H9 (cell line): ENCODE results near the gene CPT1B. TPM values are rescaled to one million over a fixed set of nuclear protein-coding genes. Genes with fewer than 3 reads are reported as not detected.
"Not testable (repeated sequence)": the region's sequence is repeated elsewhere in the genome, so short reads cannot be mapped to it uniquely, and the experiment has no call there.

Source experiments
- DNase-seq: peaks from one replicate; pipeline ENCODE4 v3.0.0-alpha.2; 2017
- H2AFZ ChIP-seq: one replicate; pipeline ENCODE4 v1.6.1; 2013; ENCODE audit warnings: mild to moderate bottlenecking, low read length, control low read depth, moderate library complexity
- H2AK5ac ChIP-seq: 2 replicates; pipeline ENCODE4 v1.6.1; 2013; ENCODE audit warnings: low read length, control low read depth, mixed read lengths; ENCODE audit not compliant: insufficient read length
- H2BK120ac ChIP-seq: one replicate; pipeline ENCODE4 v1.6.1; 2013; ENCODE audit warnings: low read depth, mild to moderate bottlenecking, low read length, control low read depth, inconsistent platforms; ENCODE audit not compliant: poor library complexity, severe bottlenecking
- H2BK12ac ChIP-seq: 2 replicates; pipeline ENCODE4 v1.6.1; 2013; ENCODE audit warnings: low read length, control low read depth, mixed read lengths, low read depth; ENCODE audit not compliant: insufficient read length
- H2BK15ac ChIP-seq: 2 replicates; pipeline ENCODE4 v1.6.1; 2013; ENCODE audit warnings: low read depth, low read length, control low read depth
- H2BK20ac ChIP-seq: one replicate; pipeline ENCODE4 v1.6.1; 2013; ENCODE audit warnings: low read depth, mild to moderate bottlenecking, low read length, control low read depth, inconsistent platforms; ENCODE audit not compliant: poor library complexity, severe bottlenecking
- H2BK5ac ChIP-seq: 2 replicates; pipeline ENCODE4 v1.6.1; 2013; ENCODE audit warnings: low read length, control low read depth, mixed read lengths; ENCODE audit not compliant: insufficient read length
- H3K14ac ChIP-seq: 2 replicates; pipeline ENCODE4 v1.6.1; 2013; ENCODE audit warnings: low read length, control low read depth; ENCODE audit not compliant: insufficient read depth
- H3K18ac ChIP-seq: 2 replicates; pipeline ENCODE4 v1.6.1; 2013; ENCODE audit warnings: low read depth, mild to moderate bottlenecking, mixed read lengths, low read length, control low read depth; ENCODE audit not compliant: insufficient read length
- H3K23ac ChIP-seq: 2 replicates; pipeline ENCODE4 v1.6.1; 2013; ENCODE audit warnings: low read length, control low read depth, mixed read lengths, low read depth; ENCODE audit not compliant: insufficient read length
- H3K23me2 ChIP-seq: 2 replicates; pipeline ENCODE4 v1.6.1; 2013; ENCODE audit warnings: low read depth, mild to moderate bottlenecking, mixed read lengths, low read length, control low read depth; ENCODE audit not compliant: insufficient read length, poor library complexity, severe bottlenecking
- H3K27ac ChIP-seq: 2 replicates; pipeline ENCODE4 v1.5.1; 2013; ENCODE audit warnings: low read length, control low read depth, mixed read lengths, low read depth; ENCODE audit not compliant: insufficient read length
- H3K27me3 ChIP-seq: 2 replicates; pipeline ENCODE4 v1.6.1; 2013; ENCODE audit warnings: low read length, control low read depth, inconsistent platforms; ENCODE audit not compliant: insufficient read depth
- H3K4ac ChIP-seq: 2 replicates; pipeline ENCODE4 v1.6.1; 2013; ENCODE audit warnings: low read depth, mild to moderate bottlenecking, control low read depth, inconsistent platforms, low read length, moderate library complexity
- H3K4me1 ChIP-seq: 2 replicates; pipeline ENCODE4 v1.6.1; 2013; ENCODE audit warnings: low read length, control low read depth, inconsistent platforms; ENCODE audit not compliant: insufficient read depth
- H3K4me2 ChIP-seq: 2 replicates; pipeline ENCODE4 v1.6.1; 2013; ENCODE audit warnings: low read length, control low read depth, mixed read lengths; ENCODE audit not compliant: insufficient read length, insufficient read depth
- H3K56ac ChIP-seq: 2 replicates; pipeline ENCODE4 v1.6.1; 2013; ENCODE audit warnings: low read depth, mild to moderate bottlenecking, mixed read lengths, low read length, control low read depth; ENCODE audit not compliant: insufficient read length
- H3K79me1 ChIP-seq: 2 replicates; pipeline ENCODE4 v1.6.1; 2013; ENCODE audit warnings: low read depth, mild to moderate bottlenecking, moderate library complexity, low read length, control low read depth, inconsistent platforms; ENCODE audit not compliant: insufficient read depth, poor library complexity, severe bottlenecking
- H3K79me2 ChIP-seq: 2 replicates; pipeline ENCODE4 v1.6.1; 2013; ENCODE audit warnings: low read length, control low read depth, inconsistent platforms; ENCODE audit not compliant: insufficient read depth
- H3K9ac ChIP-seq: 2 replicates; pipeline ENCODE4 v1.6.1; 2013; ENCODE audit warnings: low read length, control low read depth, mixed read lengths; ENCODE audit not compliant: insufficient read length; ENCODE audit errors: extremely low read depth
- H3K9me3 ChIP-seq: one replicate; pipeline ENCODE4 v1.6.1; 2013; ENCODE audit warnings: low read depth, low read length, inconsistent platforms; ENCODE audit not compliant: control insufficient read depth
- H3T11ph ChIP-seq: one replicate; pipeline ENCODE4 v1.6.1; 2013; ENCODE audit warnings: mild to moderate bottlenecking, low read length, control low read depth, inconsistent platforms
- H4K20me1 ChIP-seq: one replicate; pipeline ENCODE4 v1.6.1; 2013; ENCODE audit not compliant: control insufficient read depth, insufficient read length, insufficient read depth
- H4K5ac ChIP-seq: 2 replicates; pipeline ENCODE4 v1.6.1; 2013; ENCODE audit warnings: low read depth, mild to moderate bottlenecking, mixed read lengths, low read length, control low read depth; ENCODE audit not compliant: insufficient read length
- H4K8ac ChIP-seq: replicated peaks from 2 replicates; pipeline ENCODE4 v1.6.1; 2013; ENCODE audit warnings: low read length, control low read depth, mixed read lengths, low read depth; ENCODE audit not compliant: insufficient read length
- H4K91ac ChIP-seq: 2 replicates; pipeline ENCODE4 v1.6.1; 2013; ENCODE audit warnings: low read depth, mild to moderate bottlenecking, moderate library complexity, mixed read lengths, low read length, control low read depth; ENCODE audit not compliant: insufficient read length
- H3K27ac Mint-ChIP-seq, 3 experiments: 2 replicates in 2 of 3; 3 replicates in 1 of 3; pipeline ENCODE4 v1.8.0; 2020 to 2021; ENCODE audit warnings: mixed read lengths in 3 of 3, mild to moderate bottlenecking in 1 of 3, moderate library complexity in 1 of 3
- H3K27me3 Mint-ChIP-seq: 2 replicates; pipeline ENCODE4 v1.8.0; 2021; ENCODE audit warnings: low read depth, mild to moderate bottlenecking, moderate library complexity, mixed read lengths
- H3K36me3 Mint-ChIP-seq, 3 experiments: 2 replicates in 2 of 3; 3 replicates in 1 of 3; pipeline ENCODE4 v1.8.0; 2020 to 2021; ENCODE audit warnings: low read depth in 3 of 3, mixed read lengths in 3 of 3; ENCODE audit not compliant: insufficient read depth in 1 of 3
- H3K4me1 Mint-ChIP-seq, 2 experiments: 2 replicates each; pipeline ENCODE4 v1.8.0; 2020; ENCODE audit warnings: mixed read lengths in 2 of 2
- H3K4me3 Mint-ChIP-seq, 2 experiments: 2 replicates in 1 of 2; 3 replicates in 1 of 2; pipeline ENCODE4 v1.8.0; 2020 to 2021; ENCODE audit warnings: mild to moderate bottlenecking in 2 of 2, mixed read lengths in 2 of 2, moderate library complexity in 1 of 2
- H3K9me3 Mint-ChIP-seq, 2 experiments: 2 replicates in 1 of 2; 3 replicates in 1 of 2; pipeline ENCODE4 v1.8.0; 2020; ENCODE audit warnings: mild to moderate bottlenecking in 2 of 2, mixed read lengths in 2 of 2, moderate library complexity in 1 of 2
- WGBS: extraction: QIAGEN DNeasy Blood & Tissue Kit; methylation state at CpG from one replicate; pipeline ENCODE4 v1.1.7; 2013; ENCODE audit warnings: missing lambda C conversion rate, low lambda C conversion rate, mixed read lengths; ENCODE audit not compliant: insufficient read length; ENCODE audit errors: extremely low coverage; 5-methylcytosine and 5-hydroxymethylcytosine counted together
- total RNA-seq: library from RNA; stranded (reverse); gene quantifications from 2 replicates; pipeline ENCODE4 v1.2.1, GENCODE V29; 2021
- TF ChIP-seq, protein P1 (sequence below): fragments of 200-600 bp; sonication (generic); conservative IDR thresholded peaks from 3 replicates; pipeline ENCODE4 v1.8.0; 2021; ENCODE audit warnings: antibody characterized with exemption, mild to moderate bottlenecking

Gene CPT1B
- total RNA-seq, 1 experiment from 2014 or later: 65.7 TPM

DNA sequence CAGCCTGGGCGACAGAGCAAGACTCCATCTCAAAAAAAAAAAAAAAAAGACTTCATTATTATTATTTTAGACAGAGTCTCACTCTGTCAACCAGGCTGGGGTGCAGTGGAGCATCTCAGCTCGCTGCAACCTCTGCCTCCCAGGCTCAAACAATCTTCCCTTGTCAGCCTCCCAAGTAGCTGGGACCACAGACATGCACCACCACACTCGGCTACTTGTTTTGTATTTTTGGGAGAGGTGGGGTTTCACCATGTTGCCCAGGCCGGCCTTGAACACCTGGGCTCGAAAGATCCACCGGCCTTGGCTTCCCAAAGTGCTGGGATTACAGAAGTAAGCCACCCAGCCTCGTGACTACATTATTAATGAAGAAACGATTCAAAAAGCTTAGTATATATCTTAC lies 43.1 kb downstream of the CPT1B start:
- no peak overlapping the region for H4K8ac ChIP-seq
- H3K23ac ChIP-seq: no peak overlapping the region
- no peak overlapping the region for H3K4me3 Mint-ChIP-seq
- TF ChIP-seq, protein P1, sequence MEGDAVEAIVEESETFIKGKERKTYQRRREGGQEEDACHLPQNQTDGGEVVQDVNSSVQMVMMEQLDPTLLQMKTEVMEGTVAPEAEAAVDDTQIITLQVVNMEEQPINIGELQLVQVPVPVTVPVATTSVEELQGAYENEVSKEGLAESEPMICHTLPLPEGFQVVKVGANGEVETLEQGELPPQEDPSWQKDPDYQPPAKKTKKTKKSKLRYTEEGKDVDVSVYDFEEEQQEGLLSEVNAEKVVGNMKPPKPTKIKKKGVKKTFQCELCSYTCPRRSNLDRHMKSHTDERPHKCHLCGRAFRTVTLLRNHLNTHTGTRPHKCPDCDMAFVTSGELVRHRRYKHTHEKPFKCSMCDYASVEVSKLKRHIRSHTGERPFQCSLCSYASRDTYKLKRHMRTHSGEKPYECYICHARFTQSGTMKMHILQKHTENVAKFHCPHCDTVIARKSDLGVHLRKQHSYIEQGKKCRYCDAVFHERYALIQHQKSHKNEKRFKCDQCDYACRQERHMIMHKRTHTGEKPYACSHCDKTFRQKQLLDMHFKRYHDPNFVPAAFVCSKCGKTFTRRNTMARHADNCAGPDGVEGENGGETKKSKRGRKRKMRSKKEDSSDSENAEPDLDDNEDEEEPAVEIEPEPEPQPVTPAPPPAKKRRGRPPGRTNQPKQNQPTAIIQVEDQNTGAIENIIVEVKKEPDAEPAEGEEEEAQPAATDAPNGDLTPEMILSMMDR: no peak
- H3K18ac ChIP-seq: no peak overlapping the region
- no peak overlapping the region for H4K5ac ChIP-seq
- H3K9ac ChIP-seq: no peak overlapping the region
- WGBS: no CpG with 5 or more reads among the region's 8 CpGs
- no peak overlapping the region for H2BK12ac ChIP-seq
- no peak overlapping the region for H2BK120ac ChIP-seq
- no peak overlapping the region for H3K27ac ChIP-seq
- H3K14ac ChIP-seq: no peak overlapping the region
- H3K9me3 ChIP-seq: no peaks in the 10 kb centered on the region
- no peak overlapping the region for H2AK5ac ChIP-seq
- H3K9me3 Mint-ChIP-seq: no peaks in the 10 kb centered on the region
- H3K4me1 ChIP-seq: no peaks in the 10 kb centered on the region
- H3K23me2 ChIP-seq: peaks cover 18% of the 10 kb centered on the region
- no peak overlapping the region for H3T11ph ChIP-seq
- H3K79me2 ChIP-seq: no peaks in the 10 kb centered on the region
- no peaks in the 10 kb centered on the region for H3K36me3 Mint-ChIP-seq
- H3K4me2 ChIP-seq: no peak overlapping the region
- H4K20me1 ChIP-seq: no peaks in the 10 kb centered on the region
- H3K56ac ChIP-seq: no peak overlapping the region
- H3K4ac ChIP-seq: no peak overlapping the region
- no peak for DNase-seq
- peaks cover 17% of the 10 kb centered on the region; the same call in 1 of the 2 replicates for H3K27me3 ChIP-seq
- no peak overlapping the region for H2BK5ac ChIP-seq
- H2BK15ac ChIP-seq: no peak overlapping the region
- no peak overlapping the region for H4K91ac ChIP-seq
- no peak overlapping the region for H2AFZ ChIP-seq
- peaks cover 9 to 13% of the 10 kb centered on the region in 2 experiments for H3K4me1 Mint-ChIP-seq
- H3K27me3 Mint-ChIP-seq: peaks cover 74% of the 10 kb centered on the region
- no peaks in the 10 kb centered on the region for H3K79me1 ChIP-seq
- H3K27ac Mint-ChIP-seq: no peak overlapping the region
- H2BK20ac ChIP-seq: no peak overlapping the region

DNA sequence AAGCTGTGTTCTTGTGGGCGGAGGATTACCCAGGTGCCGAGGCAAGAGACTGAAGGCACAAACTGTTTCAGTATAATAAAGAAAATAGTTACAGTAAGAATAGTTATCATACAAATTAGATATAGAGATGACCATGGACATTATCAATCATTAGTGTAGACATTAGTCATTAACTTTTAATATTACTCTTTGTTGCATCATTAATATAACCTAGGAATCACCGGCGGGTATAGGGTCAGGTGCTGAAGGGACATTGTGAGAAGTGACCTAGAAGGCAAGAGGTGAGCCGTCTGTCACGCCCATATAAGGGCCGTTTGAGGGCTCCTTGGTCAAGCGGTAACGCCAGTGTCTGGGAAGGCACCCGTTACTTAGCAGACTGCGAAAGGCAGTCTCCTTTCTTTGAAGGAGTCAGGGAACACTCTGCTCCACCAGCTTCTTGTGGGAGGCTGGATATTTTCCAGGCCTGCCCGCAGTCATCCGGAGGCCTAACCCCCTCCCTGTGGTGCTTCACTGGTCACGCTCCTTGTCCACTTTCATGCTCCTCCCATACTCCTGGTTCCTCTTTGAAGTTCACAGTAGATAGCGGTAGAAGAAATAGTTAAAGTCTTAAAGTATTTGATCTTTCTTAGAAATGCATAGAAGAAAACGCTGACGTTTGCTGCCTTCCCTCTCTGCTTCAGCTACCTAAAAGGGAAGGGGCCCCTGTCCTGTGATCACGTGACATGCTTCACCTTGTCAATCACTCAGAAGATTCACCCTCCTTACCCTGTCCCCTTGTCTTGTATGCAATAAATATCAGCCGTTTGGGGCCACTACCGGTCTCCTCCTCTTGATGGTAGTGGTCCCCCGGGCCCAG lies 44.1 kb downstream of the CPT1B start:
- H3K23ac ChIP-seq, H3K9me3 Mint-ChIP-seq: not testable (repeated sequence)

More for the DNA sequence above, 44.1 kb downstream of the CPT1B start:
- Histone ChIP-seq H3K23me2 (peaks cover 18% of the 10 kb centered on the region), H3K27me3 (peaks cover 25% of the 10 kb centered on the region; the same call in 1 of the 2 replicates)
- H3K9me3 ChIP-seq, H3K18ac ChIP-seq, DNase-seq, H3K36me3 Mint-ChIP-seq, H3K79me2 ChIP-seq, H3K9ac ChIP-seq, H3K56ac ChIP-seq, H4K20me1 ChIP-seq, H2BK120ac ChIP-seq, H2AFZ ChIP-seq, H2BK15ac ChIP-seq, H2AK5ac ChIP-seq, H3K4me2 ChIP-seq, H3T11ph ChIP-seq, H3K79me1 ChIP-seq, H2BK5ac ChIP-seq, H4K5ac ChIP-seq, H3K4ac ChIP-seq, H2BK20ac ChIP-seq, H3K4me1 ChIP-seq, H4K91ac ChIP-seq, H2BK12ac ChIP-seq, H4K8ac ChIP-seq, H3K27ac Mint-ChIP-seq, H3K14ac ChIP-seq, H3K27ac ChIP-seq: not testable (repeated sequence)
- WGBS: no CpG with 5 or more reads among the region's 21 CpGs
- Mint-ChIP-seq H3K4me3 (peak overlapping the region in 1 of 2 experiments; percentile 29; a peak in 1 of 5 replicates), H3K4me1 (peaks cover 9 to 13% of the 10 kb centered on the region in 2 experiments), H3K27me3 (peaks cover 74% of the 10 kb centered on the region)
